CD4-positive, alpha-beta T cell treated with Interleukin-4 for 1 hour (primary cell): ENCODE results near the gene SIPA1.

ENCODE experiments used
- DNase-seq, 2 donors: peaks; one replicate each; pipeline ENCODE4 v3.0.0-alpha.2; 2020 to 2022

Gene SIPA1, protein sequence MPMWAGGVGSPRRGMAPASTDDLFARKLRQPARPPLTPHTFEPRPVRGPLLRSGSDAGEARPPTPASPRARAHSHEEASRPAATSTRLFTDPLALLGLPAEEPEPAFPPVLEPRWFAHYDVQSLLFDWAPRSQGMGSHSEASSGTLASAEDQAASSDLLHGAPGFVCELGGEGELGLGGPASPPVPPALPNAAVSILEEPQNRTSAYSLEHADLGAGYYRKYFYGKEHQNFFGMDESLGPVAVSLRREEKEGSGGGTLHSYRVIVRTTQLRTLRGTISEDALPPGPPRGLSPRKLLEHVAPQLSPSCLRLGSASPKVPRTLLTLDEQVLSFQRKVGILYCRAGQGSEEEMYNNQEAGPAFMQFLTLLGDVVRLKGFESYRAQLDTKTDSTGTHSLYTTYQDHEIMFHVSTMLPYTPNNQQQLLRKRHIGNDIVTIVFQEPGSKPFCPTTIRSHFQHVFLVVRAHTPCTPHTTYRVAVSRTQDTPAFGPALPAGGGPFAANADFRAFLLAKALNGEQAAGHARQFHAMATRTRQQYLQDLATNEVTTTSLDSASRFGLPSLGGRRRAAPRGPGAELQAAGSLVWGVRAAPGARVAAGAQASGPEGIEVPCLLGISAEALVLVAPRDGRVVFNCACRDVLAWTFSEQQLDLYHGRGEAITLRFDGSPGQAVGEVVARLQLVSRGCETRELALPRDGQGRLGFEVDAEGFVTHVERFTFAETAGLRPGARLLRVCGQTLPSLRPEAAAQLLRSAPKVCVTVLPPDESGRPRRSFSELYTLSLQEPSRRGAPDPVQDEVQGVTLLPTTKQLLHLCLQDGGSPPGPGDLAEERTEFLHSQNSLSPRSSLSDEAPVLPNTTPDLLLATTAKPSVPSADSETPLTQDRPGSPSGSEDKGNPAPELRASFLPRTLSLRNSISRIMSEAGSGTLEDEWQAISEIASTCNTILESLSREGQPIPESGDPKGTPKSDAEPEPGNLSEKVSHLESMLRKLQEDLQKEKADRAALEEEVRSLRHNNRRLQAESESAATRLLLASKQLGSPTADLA

DNA sequence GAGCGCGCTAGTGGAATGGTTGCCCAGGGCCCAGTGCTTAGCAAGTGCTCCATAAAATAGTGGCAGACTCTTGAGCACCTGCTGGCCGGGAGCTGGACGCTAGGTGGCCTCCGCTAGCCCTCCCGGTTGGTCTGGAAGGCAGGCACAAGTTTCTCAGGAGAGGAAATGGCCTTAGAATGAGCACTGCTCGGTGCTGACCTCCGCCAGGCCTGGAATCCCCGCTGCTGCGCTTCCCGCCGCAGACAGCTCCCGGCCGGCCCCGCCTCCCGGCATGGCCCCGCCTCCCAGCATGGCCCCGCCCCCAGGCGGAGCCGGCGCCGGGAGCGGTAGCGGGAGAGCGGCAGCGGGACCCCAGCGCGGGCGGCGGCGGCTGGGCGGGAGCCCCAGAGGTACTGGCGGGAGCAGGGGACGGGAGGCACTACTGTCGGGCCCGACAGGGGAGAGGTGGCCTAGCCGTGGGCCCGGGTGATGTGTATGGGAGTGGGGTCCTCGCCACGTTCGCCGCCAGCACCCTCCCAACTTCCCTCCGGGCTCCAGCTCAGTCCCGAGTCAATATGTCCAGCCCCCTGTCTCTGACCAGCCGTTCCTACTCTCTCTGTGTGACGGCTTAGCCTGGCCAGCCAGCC, at the start of gene SIPA1:
TSS of gene SIPA1 (plus strand) at position 308 of the 626 bp plus-strand sequence. CDS start 2,821 bp downstream, outside the sequence.
- peak; percentile 71 to 75 for DNase-seq

DNA sequence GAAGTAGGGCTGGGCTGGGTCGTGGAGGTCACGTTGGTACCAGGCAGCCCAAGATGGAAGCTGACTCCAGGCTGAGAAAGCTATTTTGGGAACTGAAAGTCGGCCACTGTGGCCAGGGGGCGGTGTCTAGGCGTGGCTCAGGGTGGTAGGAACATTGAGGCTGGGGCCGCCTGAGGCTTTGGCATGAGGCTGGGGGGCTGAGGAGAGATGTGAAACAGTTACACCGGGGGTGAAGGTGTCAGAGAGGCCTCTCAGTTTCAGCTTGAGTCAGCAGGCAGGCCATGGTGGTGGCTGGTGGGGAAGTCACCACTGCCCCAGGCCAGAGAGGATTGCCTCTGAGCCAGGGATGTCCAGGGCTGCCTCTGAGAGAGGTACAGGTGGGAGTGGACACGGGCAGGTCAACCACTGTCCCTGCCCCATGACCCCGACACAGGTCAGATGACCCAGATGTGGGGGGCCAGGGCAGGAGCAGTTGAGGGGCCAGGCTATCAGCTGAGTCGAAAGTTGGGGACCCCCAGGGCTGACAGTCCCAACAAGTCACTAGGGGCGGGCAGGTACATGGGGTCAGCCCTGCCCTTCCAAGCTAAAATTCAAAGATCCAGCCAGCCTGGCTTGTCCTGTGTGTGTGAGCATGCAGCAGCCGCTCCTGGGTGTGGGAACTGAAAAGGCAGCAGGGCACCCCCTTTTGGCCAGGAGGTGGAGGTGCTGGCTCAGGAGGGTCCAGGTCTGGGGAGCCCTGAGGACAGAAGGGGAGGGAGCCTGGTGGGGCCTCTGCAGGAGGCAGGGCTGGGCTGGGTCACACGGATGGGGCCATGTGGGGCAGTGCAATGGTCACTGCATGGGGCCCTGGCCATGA, 49.5 kb upstream of the SIPA1 start:
- peak; percentile 84 to 85 for DNase-seq

- DNase-seq: peak; percentile 48
Observed at GRCh38 chr11:65589444-65590239, 48.3 kb upstream of the SIPA1 start.

DNA sequence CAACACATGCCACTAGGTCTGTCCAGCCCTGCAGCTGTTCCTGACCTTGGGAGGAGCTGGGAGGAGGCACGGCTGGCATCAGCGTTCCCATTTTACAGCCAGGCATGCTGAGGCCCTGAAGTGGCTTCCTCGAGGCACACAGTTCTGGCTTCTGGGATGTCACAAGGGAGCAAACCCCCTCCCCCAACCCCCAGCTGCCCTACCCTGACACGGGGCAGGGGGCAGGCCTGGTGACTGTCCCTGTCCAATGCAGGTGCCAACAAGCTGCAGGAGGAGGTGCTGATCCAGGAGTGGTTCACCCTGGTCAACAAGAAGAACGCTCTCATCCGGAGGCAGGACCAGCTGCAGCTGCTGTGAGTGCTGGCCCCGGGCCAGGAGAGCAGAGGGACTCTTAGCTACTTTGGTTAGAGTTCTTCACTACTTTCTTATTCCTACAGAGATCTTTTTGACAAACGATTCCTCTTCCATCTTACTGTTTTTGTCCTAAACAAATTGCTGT, 47.6 kb upstream of the SIPA1 start:
- DNase-seq: no peak

DNA sequence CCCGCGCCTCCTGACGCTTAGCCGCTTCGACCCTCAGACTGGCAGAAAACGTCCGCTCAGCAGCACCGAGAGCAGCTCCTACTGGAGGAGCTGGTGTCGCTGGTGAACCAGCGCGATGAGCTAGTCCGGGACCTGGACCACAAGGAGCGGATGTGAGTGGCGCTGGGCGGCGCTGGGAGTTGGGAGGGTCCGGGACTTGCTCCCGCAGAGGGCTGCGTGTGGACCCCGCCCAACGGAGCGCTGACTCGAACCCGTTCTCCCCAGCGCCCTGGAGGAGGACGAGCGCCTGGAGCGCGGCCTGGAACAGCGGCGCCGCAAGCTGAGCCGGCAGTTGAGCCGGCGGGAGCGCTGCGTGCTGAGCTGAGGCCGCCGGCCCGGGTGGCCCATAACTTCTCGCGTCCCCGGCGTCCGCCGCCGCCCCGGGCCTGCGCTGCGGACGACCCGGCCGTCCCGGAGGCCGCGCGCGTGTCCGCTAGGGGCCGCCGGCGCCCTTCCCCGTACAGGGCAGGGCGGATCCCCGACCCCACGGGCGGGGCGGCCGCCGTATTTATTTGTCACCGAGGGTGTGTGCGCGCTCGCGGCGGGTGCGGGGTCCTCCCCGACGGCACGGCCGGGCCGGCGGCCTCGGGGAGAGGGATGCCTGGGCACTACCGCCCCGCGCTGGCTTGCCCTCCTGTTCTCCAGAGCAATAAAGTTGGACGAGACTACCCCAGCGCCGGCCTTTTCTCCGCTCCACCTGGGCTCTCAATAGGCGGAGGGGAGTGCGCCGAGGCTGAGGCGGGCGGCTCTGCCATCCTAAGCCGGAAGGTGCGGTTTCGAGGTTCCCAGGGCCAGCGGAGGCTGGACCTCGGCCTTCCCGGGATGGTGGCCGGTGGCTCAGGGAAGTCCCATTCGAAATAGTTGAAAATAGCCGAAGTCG, 45.7 kb upstream of the SIPA1 start:
- no peak for DNase-seq

- DNase-seq: no peak
Observed at GRCh38 chr11:65592858-65593517, 44.9 kb upstream of the SIPA1 start.

- DNase-seq: peak; percentile 48 to 54
Observed at GRCh38 chr11:65593518-65594414, 44.1 kb upstream of the SIPA1 start.

- DNase-seq: no peak
Observed at GRCh38 chr11:65595131-65595530, 42.8 kb upstream of the SIPA1 start.

- DNase-seq: no peak
Observed at GRCh38 chr11:65595543-65596281, 42.2 kb upstream of the SIPA1 start, which contains the start of gene KCNK7. KCNK7 (minus strand) TSS chr11:65595800; CDS start chr11:65595772, 28 bp downstream.

- DNase-seq: no peak
Observed at GRCh38 chr11:65596520-65596919, 41.4 kb upstream of the SIPA1 start.

GRCh38 chr11:65598258-65598699, 39.6 kb upstream of the SIPA1 start:
- DNase-seq: no peak

DNA sequence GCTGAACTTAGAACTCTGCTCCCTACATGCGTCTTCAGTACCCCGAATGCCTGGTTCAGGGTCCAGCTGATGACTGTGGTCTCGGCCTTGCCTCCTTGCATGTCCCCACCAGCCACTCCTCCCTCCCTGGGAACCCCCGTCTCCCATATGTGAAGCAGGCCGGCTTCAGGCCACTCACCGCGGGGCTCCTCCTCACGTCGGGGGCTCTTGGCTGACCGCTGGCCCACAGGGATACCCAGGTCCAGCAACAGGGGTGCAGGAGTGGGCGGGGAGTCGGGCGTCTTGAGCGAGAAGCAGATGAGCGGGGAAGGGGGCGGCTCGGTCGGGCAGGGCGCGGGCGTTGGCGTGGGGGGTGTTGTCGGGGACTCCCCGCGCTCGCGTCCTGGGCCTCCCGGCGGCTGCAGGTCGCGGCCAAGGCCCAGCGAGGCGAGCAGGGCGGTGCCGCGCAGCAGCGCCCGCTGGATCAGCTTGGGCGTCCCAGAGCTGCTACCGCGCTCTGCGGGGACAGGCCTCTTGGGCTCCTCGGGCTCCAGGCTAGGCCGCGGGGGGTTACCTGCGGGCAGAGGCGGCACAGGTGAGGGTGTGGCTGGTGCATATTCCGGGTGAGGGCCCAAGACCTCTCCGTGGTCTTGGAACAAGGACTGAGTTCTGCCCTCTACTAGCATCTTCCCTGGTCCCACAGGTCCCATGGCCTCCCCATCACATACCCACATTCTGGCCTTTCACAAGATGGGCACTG, 38.5 kb upstream of the SIPA1 start:
- DNase-seq: no peak

DNA sequence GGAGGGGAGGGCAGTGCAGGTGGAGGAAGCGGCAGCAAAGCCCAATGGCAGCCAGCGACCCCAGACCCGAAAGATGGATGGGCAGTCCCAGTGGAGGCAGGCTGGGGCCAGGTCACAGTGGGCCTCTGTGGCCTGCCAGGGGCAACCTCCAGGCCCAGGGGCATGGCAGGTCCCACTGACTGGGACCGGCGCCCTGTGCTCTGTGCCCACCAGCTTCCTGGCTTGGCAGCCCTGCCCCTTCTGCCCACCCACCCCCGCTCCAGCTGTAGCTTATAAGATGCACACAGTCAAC, 38.0 kb upstream of the SIPA1 start:
- no peak for DNase-seq

- DNase-seq: no peak
Observed at GRCh38 chr11:65604258-65604657, 33.6 kb upstream of the SIPA1 start.

DNA sequence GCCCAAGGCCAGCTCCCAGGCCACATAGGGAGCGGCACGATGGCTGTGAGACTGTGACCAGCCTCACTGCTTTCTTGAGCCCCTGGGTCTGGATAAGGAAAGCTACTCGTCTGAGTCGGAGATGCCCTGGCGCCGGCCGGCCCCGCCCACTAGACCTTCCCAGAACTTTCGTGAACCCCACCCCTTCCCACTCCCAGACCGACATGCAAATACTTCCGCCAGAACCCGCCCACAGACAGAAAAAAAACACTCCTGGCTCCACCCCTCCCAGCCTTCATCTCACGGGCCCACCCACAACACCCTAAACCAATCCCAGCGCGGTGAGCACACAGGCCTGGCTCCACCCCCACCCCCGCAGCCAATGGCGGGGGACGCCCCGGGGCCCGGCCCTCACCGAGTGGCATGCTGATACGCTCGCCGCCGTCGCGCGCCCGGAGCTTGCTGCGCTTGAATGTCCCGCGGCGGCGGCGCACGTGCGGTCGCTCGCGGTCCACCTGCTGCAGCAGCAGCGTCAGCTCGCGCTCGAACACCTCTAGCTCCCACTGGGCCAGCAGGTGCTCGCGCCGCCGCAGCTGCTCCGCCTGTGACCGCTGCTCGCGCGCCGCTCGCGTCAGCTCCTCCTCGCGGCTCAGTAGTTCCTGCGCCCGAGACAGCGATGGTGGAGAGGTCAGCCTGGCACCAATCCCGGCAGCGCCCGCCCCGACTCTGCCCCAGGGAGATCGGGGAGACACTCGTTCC, 30.9 kb upstream of the SIPA1 start:
- peak in 1 of 2 donors; percentile 24 for DNase-seq
